ENCODE measurements around the gene CA12.

DNA sequence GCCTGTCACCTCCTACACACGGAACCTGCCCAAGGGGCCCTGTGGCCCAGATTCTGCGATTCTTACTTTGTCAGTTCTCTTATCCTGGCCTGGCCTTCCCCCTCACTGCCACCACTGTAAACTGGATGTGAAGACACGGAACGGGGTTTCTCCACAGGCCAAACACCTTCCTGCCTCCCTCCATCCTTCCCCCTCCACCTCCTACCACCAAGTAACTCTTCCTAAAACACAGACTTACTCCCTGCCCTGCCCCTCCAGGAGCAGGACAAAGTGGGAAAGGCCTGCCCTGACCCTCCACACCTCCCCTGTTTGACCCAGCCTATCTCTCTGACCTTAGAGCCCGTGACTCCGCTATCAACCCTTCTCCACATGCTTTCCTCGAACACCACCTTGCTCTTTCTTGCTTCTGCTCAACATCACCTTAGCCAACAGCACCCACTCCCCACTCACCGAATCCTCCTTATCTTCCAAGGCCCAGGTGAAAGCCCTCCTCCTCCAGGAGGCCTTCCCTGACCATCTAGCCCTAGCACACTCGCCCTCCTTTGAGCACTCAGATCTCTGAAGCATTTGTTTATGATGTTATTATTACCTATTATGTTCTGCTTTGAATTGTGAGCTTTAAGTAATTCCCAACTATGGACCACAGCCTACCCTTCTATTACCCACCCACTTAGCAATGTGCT, 7.6 kb downstream of the CA12 start:
- no peak for TF ChIP-seq EZH2 (IDR thresholded peaks at IDR 0.05; ENCODE audit: borderline replicate concordance, low read depth, low read length, poor library complexity, severe bottlenecking)
- TF ChIP-seq, protein P1, sequence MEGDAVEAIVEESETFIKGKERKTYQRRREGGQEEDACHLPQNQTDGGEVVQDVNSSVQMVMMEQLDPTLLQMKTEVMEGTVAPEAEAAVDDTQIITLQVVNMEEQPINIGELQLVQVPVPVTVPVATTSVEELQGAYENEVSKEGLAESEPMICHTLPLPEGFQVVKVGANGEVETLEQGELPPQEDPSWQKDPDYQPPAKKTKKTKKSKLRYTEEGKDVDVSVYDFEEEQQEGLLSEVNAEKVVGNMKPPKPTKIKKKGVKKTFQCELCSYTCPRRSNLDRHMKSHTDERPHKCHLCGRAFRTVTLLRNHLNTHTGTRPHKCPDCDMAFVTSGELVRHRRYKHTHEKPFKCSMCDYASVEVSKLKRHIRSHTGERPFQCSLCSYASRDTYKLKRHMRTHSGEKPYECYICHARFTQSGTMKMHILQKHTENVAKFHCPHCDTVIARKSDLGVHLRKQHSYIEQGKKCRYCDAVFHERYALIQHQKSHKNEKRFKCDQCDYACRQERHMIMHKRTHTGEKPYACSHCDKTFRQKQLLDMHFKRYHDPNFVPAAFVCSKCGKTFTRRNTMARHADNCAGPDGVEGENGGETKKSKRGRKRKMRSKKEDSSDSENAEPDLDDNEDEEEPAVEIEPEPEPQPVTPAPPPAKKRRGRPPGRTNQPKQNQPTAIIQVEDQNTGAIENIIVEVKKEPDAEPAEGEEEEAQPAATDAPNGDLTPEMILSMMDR (conservative IDR thresholded peaks at IDR 0.05; ENCODE audit: low read depth, low read length), result no peak

Data from A673 (cell line).